NCI-H2171 treated with DMSO at 0.1 percent for 48 hours (cell line): ENCODE results near the gene ATP8A2.

Source experiments
- DNase-seq: peaks from one replicate; lab custom pipeline; 2025; lab: John Stamatoyannopoulos, UW

ATP8A2 gene

GRCh38 chr13:25731536-25731935 lies 359.8 kb downstream of the ATP8A2 start:
- no peak for DNase-seq

- no peak for DNase-seq
Measured at GRCh38 chr13:25732111-25732865, 360.5 kb downstream of the ATP8A2 start.

GRCh38 chr13:25733001-25733491 lies 361.3 kb downstream of the ATP8A2 start:
- DNase-seq = no peak

- peak; percentile 54 for DNase-seq
Measured at GRCh38 chr13:25733696-25734435, 362.1 kb downstream of the ATP8A2 start.

GRCh38 chr13:25738342-25739196 lies 366.8 kb downstream of the ATP8A2 start:
- peak; percentile 81 for DNase-seq

- DNase-seq = no peak
Measured at GRCh38 chr13:25739376-25739775, 367.6 kb downstream of the ATP8A2 start.

- no peak for DNase-seq
Measured at GRCh38 chr13:25741796-25742195, 370.0 kb downstream of the ATP8A2 start.

GRCh38 chr13:25742220-25742619 lies 370.4 kb downstream of the ATP8A2 start:
- DNase-seq = no peak

- no peak for DNase-seq
Measured at GRCh38 chr13:25743421-25743820, 371.6 kb downstream of the ATP8A2 start.

GRCh38 chr13:25744178-25744577 lies 372.4 kb downstream of the ATP8A2 start:
- no peak for DNase-seq

GRCh38 chr13:25746131-25746530 lies 374.4 kb downstream of the ATP8A2 start:
- no peak for DNase-seq

- DNase-seq = no peak
Measured at GRCh38 chr13:25752957-25753551, 381.3 kb downstream of the ATP8A2 start.

- no peak for DNase-seq
Measured at GRCh38 chr13:25753976-25754375, 382.2 kb downstream of the ATP8A2 start.

GRCh38 chr13:25756251-25756650 lies 384.5 kb downstream of the ATP8A2 start:
- DNase-seq = no peak

- DNase-seq = no peak
Measured at GRCh38 chr13:25756912-25757311, 385.1 kb downstream of the ATP8A2 start.

- no peak for DNase-seq
Measured at GRCh38 chr13:25761041-25761440, 389.3 kb downstream of the ATP8A2 start.

- no peak for DNase-seq
Measured at GRCh38 chr13:25762281-25762680, 390.5 kb downstream of the ATP8A2 start.

- no peak for DNase-seq
Measured at GRCh38 chr13:25762795-25763377, 391.1 kb downstream of the ATP8A2 start.

- no peak for DNase-seq
Measured at GRCh38 chr13:25764378-25764777, 392.6 kb downstream of the ATP8A2 start.

- DNase-seq = no peak
Measured at GRCh38 chr13:25765266-25765665, 393.5 kb downstream of the ATP8A2 start.

GRCh38 chr13:25766576-25766975 lies 394.8 kb downstream of the ATP8A2 start:
- no peak for DNase-seq

GRCh38 chr13:25766991-25767390 lies 395.2 kb downstream of the ATP8A2 start:
- DNase-seq = no peak
